ENCODE results near the gene INPP5B.
A peak's percentile ranks its signal among the peaks of the same experiment; 100 is the strongest.
"Not testable (repeated sequence)": the region's sequence is repeated elsewhere in the genome, so short reads cannot be mapped to it uniquely, and the experiment has no call there.

The INPP5B gene

GRCh38 chr1:37946703-37947360, at the start of gene INPP5B:
Gene INPP5B (minus strand): TSS chr1:37947053. CDS start chr1:37946308, 745 bp downstream.
- no peaks in the 10 kb centered on the region for H3K9me3 ChIP-seq (ENCODE audit: control insufficient read depth in 1 of 2, low read length in 2 of 2)
- H3K27me3 ChIP-seq (ENCODE audit: low read depth, low read length) = no peaks in the 10 kb centered on the region
- H3K4me3 ChIP-seq (ENCODE audit: low read depth in 1 of 2, low read length in 2 of 2) = peak within 1 kb of the TSS; percentile 74 to 86
- peaks cover 10 to 16% of the 10 kb centered on the region in 2 donors for H3K36me3 ChIP-seq (ENCODE audit: control insufficient read depth in 1 of 2, insufficient read depth in 2 of 2, low read length in 2 of 2)
- H3K27ac ChIP-seq (ENCODE audit: low read length) = peak within 1 kb of the TSS; percentile 100
- peaks cover 6 to 17% of the 10 kb centered on the region in 2 donors for H3K4me1 ChIP-seq (ENCODE audit: control insufficient read depth in 1 of 2, insufficient read depth in 2 of 2, low read length in 2 of 2)

DNA sequence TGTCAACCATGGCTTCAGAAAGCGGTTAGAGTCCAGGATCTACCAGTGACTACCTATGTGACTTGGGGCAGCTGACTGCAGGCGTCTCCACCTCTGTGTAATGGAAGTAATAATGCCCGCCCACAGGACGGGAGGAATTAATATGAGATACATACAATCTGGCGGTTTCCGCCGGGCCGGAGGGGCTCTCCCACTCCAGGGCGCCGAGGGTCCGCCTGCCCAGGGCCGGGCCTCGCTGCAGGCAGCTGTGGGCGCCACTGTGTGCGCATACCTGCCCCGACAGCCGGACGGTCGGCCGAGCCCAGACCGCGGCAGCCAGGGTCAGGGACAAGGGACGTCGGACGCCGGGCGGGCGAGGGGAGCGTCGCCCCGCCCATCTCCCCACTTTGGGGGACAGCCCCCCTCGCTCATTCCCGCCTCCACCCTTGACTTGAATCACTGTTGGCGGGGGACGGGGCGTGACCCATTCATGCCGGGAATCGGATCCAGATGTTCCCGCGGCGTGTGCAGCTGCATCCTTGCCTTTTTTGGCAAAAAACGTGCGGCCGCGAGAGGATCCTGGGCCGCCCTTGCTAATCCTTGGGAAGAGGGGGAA, 49.0 kb upstream of the INPP5B start:
- H3K27ac ChIP-seq (ENCODE audit: low read length) = peak overlapping the region; percentile 83
- H3K27me3 ChIP-seq (ENCODE audit: low read depth, low read length) = no peaks in the 10 kb centered on the region
- H3K4me1 ChIP-seq (ENCODE audit: control insufficient read depth in 1 of 2, insufficient read depth in 2 of 2, low read length in 2 of 2) = peaks cover 27 to 51% of the 10 kb centered on the region in 2 donors
- H3K36me3 ChIP-seq (ENCODE audit: control insufficient read depth in 1 of 2, insufficient read depth in 2 of 2, low read length in 2 of 2) = peaks cover 16 to 25% of the 10 kb centered on the region in 2 donors
- H3K9me3 ChIP-seq (ENCODE audit: control insufficient read depth in 1 of 2, low read length in 2 of 2) = no peaks in the 10 kb centered on the region
- peak overlapping the region; percentile 38 to 65 for H3K4me3 ChIP-seq (ENCODE audit: low read depth in 1 of 2, low read length in 2 of 2)

DNA sequence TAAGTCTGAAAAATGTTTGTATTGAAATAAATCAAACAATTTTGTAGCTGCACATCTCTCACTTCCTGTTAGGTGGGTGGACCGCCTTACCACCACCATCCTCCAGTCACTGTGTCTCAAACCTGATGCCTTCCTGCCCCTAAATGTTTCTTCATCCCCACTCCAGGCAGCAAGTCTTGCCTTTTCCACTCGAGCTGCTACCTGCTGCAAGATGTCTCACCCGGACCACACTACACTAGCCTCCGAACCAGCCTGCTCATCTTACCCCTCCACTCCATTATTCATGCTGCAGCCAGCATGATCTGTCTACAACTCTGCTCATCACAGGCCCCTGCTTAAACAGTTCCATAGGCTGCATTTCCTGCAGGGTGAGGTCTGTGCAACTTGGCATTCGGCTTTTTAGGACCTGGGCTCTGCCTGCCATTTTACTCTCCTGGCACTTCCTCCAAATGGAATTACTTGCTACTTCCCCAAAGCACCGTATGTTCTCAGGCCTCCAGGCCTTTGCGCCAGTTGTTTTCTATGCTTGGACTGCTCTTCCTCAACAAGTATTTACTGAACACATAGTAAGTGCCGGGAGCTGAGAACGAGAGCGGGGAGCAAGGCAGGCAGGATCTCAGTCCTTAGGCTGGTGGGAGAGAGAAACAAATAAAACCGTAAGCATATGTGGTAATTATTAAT, 48.2 kb upstream of the INPP5B start:
- H3K36me3 ChIP-seq (ENCODE audit: control insufficient read depth in 1 of 2, insufficient read depth in 2 of 2, low read length in 2 of 2) = peaks cover 16 to 21% of the 10 kb centered on the region in 2 donors
- peak overlapping the region; percentile 83 for H3K27ac ChIP-seq (ENCODE audit: low read length)
- peaks cover 18 to 43% of the 10 kb centered on the region in 2 donors for H3K4me1 ChIP-seq (ENCODE audit: control insufficient read depth in 1 of 2, insufficient read depth in 2 of 2, low read length in 2 of 2)
- no peaks in the 10 kb centered on the region for H3K27me3 ChIP-seq (ENCODE audit: low read depth, low read length)
- H3K4me3 ChIP-seq (ENCODE audit: low read depth in 1 of 2, low read length in 2 of 2) = peak overlapping the region in 1 of 2 donors; percentile 38
- no peaks in the 10 kb centered on the region for H3K9me3 ChIP-seq (ENCODE audit: control insufficient read depth in 1 of 2, low read length in 2 of 2)

DNA sequence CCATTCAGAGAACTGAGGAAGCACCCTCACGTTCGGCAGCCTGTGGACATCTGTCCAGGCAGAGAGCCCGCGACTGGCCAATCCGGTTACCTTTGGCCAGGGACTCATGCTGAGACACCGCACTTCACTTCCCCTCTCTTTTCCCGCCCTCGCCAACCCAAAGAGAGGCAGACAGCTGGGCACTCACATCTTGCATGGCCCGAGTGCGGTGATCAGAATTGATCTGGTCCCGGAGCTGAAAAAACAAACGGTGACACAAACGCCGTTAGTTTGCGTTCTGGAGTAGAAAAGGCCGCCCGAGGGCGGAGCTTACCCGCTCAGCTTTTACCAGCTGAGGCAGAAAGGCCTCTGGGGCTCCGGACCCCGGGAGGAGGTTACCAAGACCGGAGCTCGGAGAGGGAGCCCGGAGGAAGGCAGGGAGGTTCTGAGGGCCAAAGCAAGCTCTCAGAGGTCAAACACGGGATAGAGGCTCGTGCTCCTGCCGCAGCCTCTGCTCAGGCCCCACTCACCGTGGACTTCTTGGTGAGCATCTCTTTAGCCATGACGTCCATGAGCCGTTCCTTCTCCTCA, 42.6 kb upstream of the INPP5B start:
- Histone ChIP-seq H3K9me3 (ENCODE audit: control insufficient read depth in 1 of 2, low read length in 2 of 2) (no peaks in the 10 kb centered on the region), H3K27me3 (ENCODE audit: low read depth, low read length) (no peaks in the 10 kb centered on the region), H3K4me3 (ENCODE audit: low read depth in 1 of 2, low read length in 2 of 2) (peak overlapping the region; percentile 87 to 93), H3K27ac (ENCODE audit: low read length) (peak overlapping the region; percentile 80), H3K36me3 (ENCODE audit: control insufficient read depth in 1 of 2, insufficient read depth in 2 of 2, low read length in 2 of 2) (peaks cover 21 to 32% of the 10 kb centered on the region in 2 donors), H3K4me1 (ENCODE audit: control insufficient read depth in 1 of 2, insufficient read depth in 2 of 2, low read length in 2 of 2) (peaks cover 0 to 20% of the 10 kb centered on the region in 2 donors)

GRCh38 chr1:37987679-37988078, 40.8 kb upstream of the INPP5B start:
- Histone ChIP-seq H3K4me3 (ENCODE audit: low read depth in 1 of 2, low read length in 2 of 2) (no peak overlapping the region), H3K4me1 (ENCODE audit: control insufficient read depth in 1 of 2, insufficient read depth in 2 of 2, low read length in 2 of 2) (peaks cover 0 to 20% of the 10 kb centered on the region in 2 donors), H3K27me3 (ENCODE audit: low read depth, low read length) (no peaks in the 10 kb centered on the region), H3K27ac (ENCODE audit: low read length) (no peak overlapping the region), H3K9me3 (ENCODE audit: control insufficient read depth in 1 of 2, low read length in 2 of 2) (no peaks in the 10 kb centered on the region), H3K36me3 (ENCODE audit: control insufficient read depth in 1 of 2, insufficient read depth in 2 of 2, low read length in 2 of 2) (peaks cover 31 to 45% of the 10 kb centered on the region in 2 donors)

GRCh38 chr1:37983546-37983945, 36.7 kb upstream of the INPP5B start:
- Histone ChIP-seq H3K27ac (ENCODE audit: low read length) (no peak overlapping the region), H3K4me3 (ENCODE audit: low read depth in 1 of 2, low read length in 2 of 2) (no peak overlapping the region), H3K9me3 (ENCODE audit: control insufficient read depth in 1 of 2, low read length in 2 of 2) (no peaks in the 10 kb centered on the region), H3K27me3 (ENCODE audit: low read depth, low read length) (no peaks in the 10 kb centered on the region), H3K4me1 (ENCODE audit: control insufficient read depth in 1 of 2, insufficient read depth in 2 of 2, low read length in 2 of 2) (peaks cover 0 to 11% of the 10 kb centered on the region in 2 donors), H3K36me3 (ENCODE audit: control insufficient read depth in 1 of 2, insufficient read depth in 2 of 2, low read length in 2 of 2) (peaks cover 62 to 84% of the 10 kb centered on the region in 2 donors)

DNA sequence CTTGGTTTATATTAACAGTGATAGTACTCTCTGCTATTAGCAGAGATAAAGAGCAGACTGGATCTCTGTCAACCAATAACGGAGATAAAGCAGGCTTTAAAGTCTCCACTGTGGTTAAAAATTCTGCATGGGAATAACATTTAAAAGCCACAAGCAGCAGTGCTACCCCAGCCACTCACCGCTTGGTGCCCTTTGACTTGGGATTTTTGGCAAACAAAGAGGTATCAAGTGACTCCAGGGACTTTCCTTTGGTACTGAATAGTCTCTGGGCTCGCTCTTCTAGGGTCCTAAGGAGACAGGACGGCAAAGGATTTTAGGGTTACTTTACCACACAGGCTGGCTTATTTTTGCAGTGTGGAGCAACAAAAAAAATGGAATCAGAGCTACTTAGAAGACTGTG, 31.7 kb upstream of the INPP5B start:
- Histone ChIP-seq H3K27ac (ENCODE audit: low read length) (no peak overlapping the region), H3K27me3 (ENCODE audit: low read depth, low read length) (no peaks in the 10 kb centered on the region), H3K4me3 (ENCODE audit: low read depth in 1 of 2, low read length in 2 of 2) (no peak overlapping the region), H3K36me3 (ENCODE audit: control insufficient read depth in 1 of 2, insufficient read depth in 2 of 2, low read length in 2 of 2) (peaks cover 51 to 81% of the 10 kb centered on the region in 2 donors), H3K9me3 (ENCODE audit: control insufficient read depth in 1 of 2, low read length in 2 of 2) (no peaks in the 10 kb centered on the region), H3K4me1 (ENCODE audit: control insufficient read depth in 1 of 2, insufficient read depth in 2 of 2, low read length in 2 of 2) (no peaks in the 10 kb centered on the region)

DNA sequence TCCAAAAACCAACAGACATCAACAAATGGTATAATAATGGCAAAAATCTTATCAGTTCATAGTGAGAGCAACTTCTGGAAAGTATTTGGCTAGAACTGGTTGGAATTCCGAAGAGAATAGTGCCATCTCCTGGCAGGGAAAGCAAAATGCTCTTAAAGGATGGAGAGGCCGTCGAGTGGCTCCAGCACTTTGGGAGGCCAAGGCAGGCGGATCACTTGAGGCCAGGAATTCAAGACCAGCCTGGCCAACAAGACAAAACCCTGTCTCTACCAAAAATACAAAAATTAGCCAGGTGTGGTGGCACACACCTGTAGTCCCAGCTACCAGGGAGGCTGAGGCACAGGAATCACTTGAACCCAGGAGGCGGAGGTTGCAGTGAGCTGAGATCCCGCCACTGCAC, 28.2 kb upstream of the INPP5B start:
- peaks cover 34 to 53% of the 10 kb centered on the region in 2 donors for H3K36me3 ChIP-seq (ENCODE audit: control insufficient read depth in 1 of 2, insufficient read depth in 2 of 2, low read length in 2 of 2)
- not testable (repeated sequence) for H3K9me3 ChIP-seq (ENCODE audit: control insufficient read depth in 1 of 2, low read length in 2 of 2); H3K4me1 ChIP-seq (ENCODE audit: control insufficient read depth in 1 of 2, insufficient read depth in 2 of 2, low read length in 2 of 2); H3K4me3 ChIP-seq (ENCODE audit: low read depth in 1 of 2, low read length in 2 of 2); H3K27me3 ChIP-seq (ENCODE audit: low read depth, low read length); H3K27ac ChIP-seq (ENCODE audit: low read length)

DNA sequence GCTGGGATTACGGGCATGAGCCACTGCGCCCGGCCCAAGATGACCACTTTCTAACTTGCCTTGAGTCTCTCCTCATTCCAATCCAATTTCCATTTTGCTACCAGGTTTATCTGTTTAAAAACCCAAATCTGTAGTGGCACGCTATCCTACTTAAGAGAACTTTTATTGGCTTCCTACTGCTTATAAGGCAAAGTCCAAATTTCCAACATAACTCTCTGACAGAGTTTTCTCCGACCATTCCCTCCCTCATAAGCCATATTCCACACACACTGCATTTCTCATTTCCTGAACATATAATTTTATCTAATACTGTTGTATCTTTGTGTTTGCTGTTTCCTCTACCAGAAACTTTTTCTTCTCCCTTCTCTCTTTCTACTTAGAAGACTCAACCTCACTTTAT, 27.7 kb upstream of the INPP5B start:
- Histone ChIP-seq H3K27ac (ENCODE audit: low read length) (no peak overlapping the region), H3K4me3 (ENCODE audit: low read depth in 1 of 2, low read length in 2 of 2) (no peak overlapping the region), H3K27me3 (ENCODE audit: low read depth, low read length) (no peaks in the 10 kb centered on the region), H3K9me3 (ENCODE audit: control insufficient read depth in 1 of 2, low read length in 2 of 2) (no peaks in the 10 kb centered on the region), H3K36me3 (ENCODE audit: control insufficient read depth in 1 of 2, insufficient read depth in 2 of 2, low read length in 2 of 2) (peaks cover 33 to 51% of the 10 kb centered on the region in 2 donors), H3K4me1 (ENCODE audit: control insufficient read depth in 1 of 2, insufficient read depth in 2 of 2, low read length in 2 of 2) (no peaks in the 10 kb centered on the region)

DNA sequence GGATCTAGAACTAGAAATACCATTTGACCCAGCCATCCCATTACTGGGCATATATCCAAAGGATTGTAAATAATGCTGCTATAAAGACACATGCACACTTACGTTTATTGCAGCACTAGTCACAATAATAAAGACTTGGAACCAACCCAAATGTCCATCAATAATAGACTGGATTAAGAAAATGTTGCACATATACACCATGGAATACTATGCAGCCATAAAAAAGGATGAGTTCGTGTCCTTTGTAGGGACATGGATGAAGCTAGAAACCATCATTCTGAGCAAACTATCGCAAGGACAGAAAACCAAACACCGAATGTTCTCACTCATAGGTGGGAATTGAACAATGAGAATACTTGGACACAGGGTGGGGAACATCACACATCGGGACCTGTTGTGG, 26.8 kb upstream of the INPP5B start:
- not testable (repeated sequence) for H3K4me3 ChIP-seq (ENCODE audit: low read depth in 1 of 2, low read length in 2 of 2); H3K27ac ChIP-seq (ENCODE audit: low read length); H3K9me3 ChIP-seq (ENCODE audit: control insufficient read depth in 1 of 2, low read length in 2 of 2); H3K27me3 ChIP-seq (ENCODE audit: low read depth, low read length); H3K4me1 ChIP-seq (ENCODE audit: control insufficient read depth in 1 of 2, insufficient read depth in 2 of 2, low read length in 2 of 2)
- peaks cover 33 to 51% of the 10 kb centered on the region in 2 donors for H3K36me3 ChIP-seq (ENCODE audit: control insufficient read depth in 1 of 2, insufficient read depth in 2 of 2, low read length in 2 of 2)

DNA sequence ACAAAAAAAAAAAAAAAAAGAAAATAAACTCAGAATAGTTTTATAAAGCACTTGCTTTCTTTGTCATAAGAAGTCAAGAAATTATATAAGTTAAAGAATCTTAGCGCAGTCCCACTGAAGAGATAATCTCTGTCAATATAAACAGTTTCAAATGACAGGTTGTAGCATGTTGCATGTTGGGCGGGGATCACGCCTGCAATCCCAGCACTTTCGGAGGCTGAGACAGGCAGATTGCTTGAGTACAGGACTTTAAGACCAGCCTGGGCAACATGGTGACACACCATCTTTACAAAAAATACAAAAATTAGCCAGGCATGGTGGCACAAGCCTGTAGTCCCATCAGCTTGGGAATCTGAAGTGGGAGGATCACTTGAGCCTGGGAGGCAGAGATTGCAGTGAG, 18.4 kb upstream of the INPP5B start:
- Histone ChIP-seq H3K4me1 (ENCODE audit: control insufficient read depth in 1 of 2, insufficient read depth in 2 of 2, low read length in 2 of 2) (no peaks in the 10 kb centered on the region), H3K27ac (ENCODE audit: low read length) (no peak overlapping the region), H3K9me3 (ENCODE audit: control insufficient read depth in 1 of 2, low read length in 2 of 2) (no peaks in the 10 kb centered on the region), H3K36me3 (ENCODE audit: control insufficient read depth in 1 of 2, insufficient read depth in 2 of 2, low read length in 2 of 2) (peaks cover 34 to 53% of the 10 kb centered on the region in 2 donors), H3K4me3 (ENCODE audit: low read depth in 1 of 2, low read length in 2 of 2) (no peak overlapping the region), H3K27me3 (ENCODE audit: low read depth, low read length) (no peaks in the 10 kb centered on the region)

Data from muscle layer of duodenum (tissue), 2 donors.